ENCODE measurements around the gene LZTR1.

The LZTR1 gene

GRCh38 chr22:20956258-20957101, 25.6 kb upstream of the LZTR1 start:
- DNase-seq (ENCODE audit: low spot score in 2 of 2): peak in 1 of 2 experiments; percentile 64
- H3K36me3 ChIP-seq (replicated peaks): peaks cover 30% of the 10 kb centered on the region
- H3K4me1 ChIP-seq: peaks cover 10% of the 10 kb centered on the region
- H3K9me3 ChIP-seq: no peaks in the 10 kb centered on the region
- H3K27me3 ChIP-seq (ENCODE audit: low read depth): no peaks in the 10 kb centered on the region
- in situ Hi-C loops (cut with MboI; ENCODE audit: low sequenced_read_pairs): no loop called here
- peak overlapping the region; percentile 63 for H3K4me3 ChIP-seq

- Histone ChIP-seq H3K9me3 (no peaks in the 10 kb centered on the region), H3K36me3 (replicated peaks) (peaks cover 23% of the 10 kb centered on the region), H3K4me1 (peaks cover 10% of the 10 kb centered on the region), H3K4me3 (peak overlapping the region; percentile 63), H3K27me3 (ENCODE audit: low read depth) (no peaks in the 10 kb centered on the region)
- peak in 1 of 2 experiments; percentile 51 for DNase-seq (ENCODE audit: low spot score in 2 of 2)
- in situ Hi-C loops (cut with MboI; ENCODE audit: low sequenced_read_pairs): no loop called here
These were observed 24.9 kb upstream of the LZTR1 start for GRCh38 chr22:20957102-20957682.

GRCh38 chr22:20957683-20958431, 24.2 kb upstream of the LZTR1 start:
- in situ Hi-C loops (cut with MboI; ENCODE audit: low sequenced_read_pairs): no loop called here
- Histone ChIP-seq H3K4me1 (peaks cover 10% of the 10 kb centered on the region), H3K36me3 (replicated peaks) (peaks cover 16% of the 10 kb centered on the region), H3K9me3 (no peaks in the 10 kb centered on the region), H3K27me3 (ENCODE audit: low read depth) (no peaks in the 10 kb centered on the region), H3K4me3 (peak overlapping the region; percentile 63)
- peak; percentile 44 to 75 for DNase-seq (ENCODE audit: low spot score in 2 of 2)

- no peaks in the 10 kb centered on the region; the same call in 1 of the 2 replicates for H3K36me3 ChIP-seq (replicated peaks)
- peaks cover 10% of the 10 kb centered on the region for H3K4me1 ChIP-seq
- DNase-seq (ENCODE audit: low spot score in 2 of 2): no peak
- H3K4me3 ChIP-seq: no peak overlapping the region
- H3K27me3 ChIP-seq (ENCODE audit: low read depth): no peaks in the 10 kb centered on the region
- in situ Hi-C loops (cut with MboI; ENCODE audit: low sequenced_read_pairs): loop anchor here (10.0 kb wide), 1 partner anchor 105 kb away; no protein-coding TSS in a partner anchor
- no peaks in the 10 kb centered on the region for H3K9me3 ChIP-seq
These were observed 22.3 kb upstream of the LZTR1 start for GRCh38 chr22:20959578-20960461.

GRCh38 chr22:20960609-20961008, 21.5 kb upstream of the LZTR1 start:
- H3K36me3 ChIP-seq (replicated peaks): no peaks in the 10 kb centered on the region; the same call in 1 of the 2 replicates
- in situ Hi-C loops (cut with MboI; ENCODE audit: low sequenced_read_pairs): loop anchor here (10.0 kb wide), 1 partner anchor 104 kb away; no protein-coding TSS in a partner anchor
- H3K4me3 ChIP-seq: no peak overlapping the region
- H3K27me3 ChIP-seq (ENCODE audit: low read depth): no peaks in the 10 kb centered on the region
- H3K9me3 ChIP-seq: no peaks in the 10 kb centered on the region
- peaks cover 10% of the 10 kb centered on the region for H3K4me1 ChIP-seq
- no peak for DNase-seq (ENCODE audit: low spot score in 2 of 2)

GRCh38 chr22:20962491-20962945, 19.6 kb upstream of the LZTR1 start:
- H3K9me3 ChIP-seq: no peaks in the 10 kb centered on the region
- no peak overlapping the region for H3K4me3 ChIP-seq
- H3K36me3 ChIP-seq (replicated peaks): no peaks in the 10 kb centered on the region
- in situ Hi-C loops (cut with MboI; ENCODE audit: low sequenced_read_pairs): loop anchor here (10.0 kb wide), 1 partner anchor 102 kb away; no protein-coding TSS in a partner anchor
- DNase-seq (ENCODE audit: low spot score in 2 of 2): no peak
- no peaks in the 10 kb centered on the region for H3K27me3 ChIP-seq (ENCODE audit: low read depth)
- peaks cover 6% of the 10 kb centered on the region for H3K4me1 ChIP-seq

GRCh38 chr22:20963201-20964052, 18.7 kb upstream of the LZTR1 start:
- Histone ChIP-seq H3K27me3 (ENCODE audit: low read depth) (no peaks in the 10 kb centered on the region), H3K36me3 (replicated peaks) (no peaks in the 10 kb centered on the region), H3K9me3 (no peaks in the 10 kb centered on the region), H3K4me1 (no peaks in the 10 kb centered on the region), H3K4me3 (no peak overlapping the region)
- in situ Hi-C loops (cut with MboI; ENCODE audit: low sequenced_read_pairs): loop anchor here (10.0 kb wide), 1 partner anchor 101 kb away; no protein-coding TSS in a partner anchor
- no peak for DNase-seq (ENCODE audit: low spot score in 2 of 2)

GRCh38 chr22:20964090-20964798, 17.9 kb upstream of the LZTR1 start:
- H3K4me3 ChIP-seq: no peak overlapping the region
- H3K36me3 ChIP-seq (replicated peaks): no peaks in the 10 kb centered on the region
- no peak for DNase-seq (ENCODE audit: low spot score in 2 of 2)
- H3K27me3 ChIP-seq (ENCODE audit: low read depth): no peaks in the 10 kb centered on the region
- no peaks in the 10 kb centered on the region for H3K4me1 ChIP-seq
- in situ Hi-C loops (cut with MboI; ENCODE audit: low sequenced_read_pairs): loop anchor here (10.0 kb wide), 1 partner anchor 101 kb away; no protein-coding TSS in a partner anchor
- no peaks in the 10 kb centered on the region for H3K9me3 ChIP-seq

GRCh38 chr22:20964799-20965103, 17.3 kb upstream of the LZTR1 start:
- in situ Hi-C loops (cut with MboI; ENCODE audit: low sequenced_read_pairs): loop anchor here (10.0 kb wide), 1 partner anchor 100 kb away; no protein-coding TSS in a partner anchor
- DNase-seq (ENCODE audit: low spot score in 2 of 2): no peak
- H3K27me3 ChIP-seq (ENCODE audit: low read depth): no peaks in the 10 kb centered on the region
- no peak overlapping the region for H3K4me3 ChIP-seq
- H3K9me3 ChIP-seq: no peaks in the 10 kb centered on the region
- H3K4me1 ChIP-seq: no peaks in the 10 kb centered on the region
- no peaks in the 10 kb centered on the region for H3K36me3 ChIP-seq (replicated peaks)

- Histone ChIP-seq H3K9me3 (no peaks in the 10 kb centered on the region), H3K27me3 (ENCODE audit: low read depth) (no peaks in the 10 kb centered on the region), H3K4me3 (no peak overlapping the region), H3K36me3 (replicated peaks) (no peaks in the 10 kb centered on the region), H3K4me1 (no peaks in the 10 kb centered on the region)
- DNase-seq (ENCODE audit: low spot score in 2 of 2): no peak
- in situ Hi-C loops (cut with MboI; ENCODE audit: low sequenced_read_pairs): loop anchor here (10.0 kb wide), 1 partner anchor 100 kb away; no protein-coding TSS in a partner anchor
These were observed 16.8 kb upstream of the LZTR1 start for GRCh38 chr22:20965104-20965887.
